D721Med (cell line): Measurements from ENCODE around the gene APBB3.

ENCODE experiments used
- DNase-seq: peaks from one replicate; pipeline ENCODE4 v3.0.0; 2011; ENCODE audit warnings: low spot score; ENCODE audit not compliant: insufficient read length
- FAIRE-seq: peaks from 2 replicates; lab custom pipeline; 2011; peaks lifted over from hg19 to GRCh38; lab: Jason Lieb, UNC
- TF ChIP-seq, protein P1 (sequence below): IDR thresholded peaks from 2 replicates; pipeline ENCODE4 v1.5.1; 2012; ENCODE audit warnings: mild to moderate bottlenecking, control low read depth; ENCODE audit not compliant: insufficient read depth; ENCODE audit errors: missing control alignments

Gene APBB3

DNA sequence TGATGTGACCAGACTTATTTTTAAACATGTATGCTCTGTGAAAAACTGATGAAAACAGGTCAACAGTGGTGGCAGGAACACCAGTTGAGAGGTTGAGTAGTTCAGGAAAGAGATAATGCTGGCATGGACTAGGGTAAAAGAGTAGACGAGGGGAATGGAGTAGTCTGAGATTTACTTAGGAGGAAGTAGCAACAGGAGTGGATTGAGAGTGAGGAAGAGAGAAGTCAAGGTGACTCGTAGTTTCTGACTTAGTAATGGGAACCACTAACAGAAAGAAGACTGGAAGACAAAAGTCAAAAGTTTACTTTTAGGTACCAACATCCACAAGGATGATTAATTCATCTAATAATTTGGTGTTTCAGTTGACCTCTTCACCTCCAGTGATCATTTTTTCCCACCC is 10.7 kb downstream of the APBB3 start:
- TF ChIP-seq, protein P1, sequence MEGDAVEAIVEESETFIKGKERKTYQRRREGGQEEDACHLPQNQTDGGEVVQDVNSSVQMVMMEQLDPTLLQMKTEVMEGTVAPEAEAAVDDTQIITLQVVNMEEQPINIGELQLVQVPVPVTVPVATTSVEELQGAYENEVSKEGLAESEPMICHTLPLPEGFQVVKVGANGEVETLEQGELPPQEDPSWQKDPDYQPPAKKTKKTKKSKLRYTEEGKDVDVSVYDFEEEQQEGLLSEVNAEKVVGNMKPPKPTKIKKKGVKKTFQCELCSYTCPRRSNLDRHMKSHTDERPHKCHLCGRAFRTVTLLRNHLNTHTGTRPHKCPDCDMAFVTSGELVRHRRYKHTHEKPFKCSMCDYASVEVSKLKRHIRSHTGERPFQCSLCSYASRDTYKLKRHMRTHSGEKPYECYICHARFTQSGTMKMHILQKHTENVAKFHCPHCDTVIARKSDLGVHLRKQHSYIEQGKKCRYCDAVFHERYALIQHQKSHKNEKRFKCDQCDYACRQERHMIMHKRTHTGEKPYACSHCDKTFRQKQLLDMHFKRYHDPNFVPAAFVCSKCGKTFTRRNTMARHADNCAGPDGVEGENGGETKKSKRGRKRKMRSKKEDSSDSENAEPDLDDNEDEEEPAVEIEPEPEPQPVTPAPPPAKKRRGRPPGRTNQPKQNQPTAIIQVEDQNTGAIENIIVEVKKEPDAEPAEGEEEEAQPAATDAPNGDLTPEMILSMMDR: no peak
- FAIRE-seq (no peak), DNase-seq (no peak)

DNA sequence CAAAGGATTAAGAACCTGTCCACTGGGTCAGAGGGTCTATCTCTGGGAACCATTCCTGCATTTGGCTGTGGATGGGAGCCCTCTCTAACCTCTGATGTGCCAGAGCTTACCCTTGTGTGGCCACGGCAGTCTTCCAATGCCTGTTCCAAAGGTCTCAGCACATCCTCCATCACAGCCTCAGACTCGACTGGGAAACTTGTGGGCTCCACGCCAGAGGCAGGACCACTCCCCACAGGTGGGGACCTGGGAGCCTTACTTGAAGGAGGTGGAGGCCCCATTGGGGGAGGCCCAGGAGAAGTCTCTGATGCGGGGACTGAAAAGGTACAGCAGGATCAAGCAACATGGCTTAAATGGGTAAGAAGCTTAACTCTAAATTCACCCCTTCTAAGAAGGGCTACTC is 12.5 kb downstream of the APBB3 start:
- TF ChIP-seq, protein P1: no peak
- DNase-seq (no peak), FAIRE-seq (no peak)

DNA sequence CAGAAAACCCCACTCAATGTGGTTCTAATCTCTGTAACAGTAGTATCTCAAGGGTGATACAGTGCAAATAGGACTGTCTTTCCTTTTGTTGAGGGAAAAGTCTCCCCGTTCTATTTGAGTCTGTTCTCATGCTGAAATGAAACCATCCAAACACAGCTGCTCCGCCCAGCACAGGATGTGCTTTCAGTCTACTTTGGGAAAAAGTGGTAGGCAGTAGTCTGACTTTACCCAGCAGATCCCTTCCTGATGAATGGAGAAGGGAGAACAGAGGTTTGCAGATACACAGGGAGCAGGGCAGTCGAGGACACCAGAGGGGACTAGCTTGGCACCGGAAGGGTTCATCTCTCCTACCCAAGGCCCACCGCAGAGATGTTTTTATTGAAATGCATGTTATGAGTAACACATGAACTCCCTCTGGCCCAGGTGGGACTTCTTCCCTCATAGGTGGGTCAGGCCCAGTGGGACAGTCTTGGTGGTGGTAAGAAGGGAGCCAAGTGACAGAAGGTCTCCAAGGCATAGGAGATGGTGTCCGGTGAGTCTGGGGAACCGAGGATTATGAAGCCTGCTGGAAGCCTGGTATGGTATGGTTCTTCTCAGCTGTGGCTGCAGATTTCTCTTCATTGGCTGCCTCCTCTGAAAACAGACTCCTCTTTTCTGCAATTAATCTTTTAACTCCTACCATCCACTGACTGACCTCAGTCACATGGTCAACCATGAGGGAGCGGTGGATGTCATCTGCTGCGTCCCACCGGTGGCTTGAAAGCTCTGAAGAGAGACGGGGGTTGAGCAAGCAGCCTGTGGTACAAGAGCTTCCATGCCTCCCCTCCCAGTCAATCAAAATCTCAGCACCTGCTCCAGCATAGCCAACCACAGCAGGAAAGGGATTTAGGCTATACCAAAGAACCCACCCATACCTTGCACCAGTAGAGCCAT is 14.0 kb downstream of the APBB3 start:
- FAIRE-seq (no peak), DNase-seq (no peak)
- TF ChIP-seq, protein P1: no peak

DNA sequence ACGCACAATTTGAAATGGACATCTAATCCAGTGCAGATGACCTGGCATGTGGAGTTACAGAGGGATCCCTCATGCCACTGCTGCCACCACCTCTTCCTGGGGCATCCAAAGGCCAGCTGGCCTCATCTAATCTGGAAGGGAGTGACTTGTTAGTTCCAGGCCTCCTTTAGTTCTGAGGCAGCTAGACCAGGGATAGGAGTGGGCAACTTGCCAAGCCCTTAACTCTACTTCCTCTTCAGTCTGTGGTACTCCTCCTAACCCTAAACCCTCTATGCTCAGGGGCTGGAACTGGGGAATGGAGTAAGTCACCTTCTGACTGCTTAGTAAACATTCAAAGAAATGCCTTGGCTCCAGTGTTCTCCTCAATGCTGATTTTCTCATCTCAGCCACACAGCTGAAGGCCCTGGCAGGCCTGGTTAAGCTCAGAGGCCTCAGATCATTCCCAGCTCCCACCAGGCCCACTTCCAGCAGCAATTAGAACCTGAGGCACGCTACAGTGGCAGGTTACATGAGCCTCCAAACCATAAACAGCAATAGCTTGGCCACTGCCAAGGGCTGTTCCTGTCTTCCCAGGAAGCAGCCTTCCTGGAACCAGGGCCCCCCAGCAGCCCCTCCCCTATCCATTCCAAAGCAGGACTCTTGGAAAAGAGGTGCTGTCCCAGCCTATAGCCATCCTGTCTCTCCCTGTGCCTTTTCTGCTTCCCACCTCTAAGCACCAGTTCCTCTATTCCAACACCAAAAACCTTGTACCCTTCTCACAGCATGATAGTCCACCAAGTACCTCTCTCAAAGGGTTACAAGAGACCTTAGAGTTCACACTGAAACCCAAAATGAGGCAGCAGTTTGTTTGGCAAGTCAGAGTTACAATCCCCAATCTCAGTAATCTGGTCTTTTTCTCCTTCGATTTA is 14.9 kb downstream of the APBB3 start:
- DNase-seq (no peak), FAIRE-seq (no peak)
- TF ChIP-seq, protein P1: no peak

DNA sequence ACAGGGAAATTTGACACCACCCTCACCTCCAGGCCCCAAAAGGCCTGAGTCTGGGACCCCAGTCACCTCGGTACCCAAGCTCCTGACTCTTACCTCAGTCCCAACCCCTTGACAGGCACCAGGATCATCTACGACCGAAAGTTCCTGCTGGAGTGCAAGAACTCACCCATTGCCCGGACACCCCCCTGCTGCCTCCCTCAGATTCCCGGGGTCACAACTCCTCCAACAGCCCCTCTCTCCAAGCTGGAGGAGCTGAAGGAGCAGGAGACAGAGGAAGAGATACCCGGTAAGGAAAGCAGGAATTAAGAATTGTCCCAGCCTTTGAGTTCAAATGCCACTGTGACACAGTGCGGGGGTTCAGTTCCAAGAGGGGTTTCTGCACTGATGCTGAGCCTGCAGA is 15.6 kb downstream of the APBB3 start:
- TF ChIP-seq, protein P1: no peak
- no peak for DNase-seq
- no peak for FAIRE-seq

DNA sequence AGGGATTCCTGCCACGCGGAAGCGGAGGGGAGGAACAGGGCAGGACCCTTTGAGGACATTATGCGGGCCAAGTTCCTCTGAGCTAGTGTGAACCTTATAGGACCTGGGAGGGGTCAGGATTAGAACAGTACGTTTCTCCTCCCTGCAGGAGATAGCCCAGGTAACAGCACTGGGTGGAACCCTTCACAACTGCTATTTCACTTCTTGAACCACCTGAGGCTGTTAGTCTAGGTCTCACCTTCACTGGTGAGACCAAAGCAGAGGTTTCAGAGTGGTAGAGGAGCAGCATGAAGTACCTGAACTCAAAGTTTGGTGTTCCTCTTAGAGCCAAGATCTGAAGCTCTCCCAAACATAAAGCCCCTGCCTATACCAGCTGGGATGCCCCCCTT is 16.1 kb downstream of the APBB3 start:
- DNase-seq (no peak), FAIRE-seq (no peak)
- TF ChIP-seq, protein P1: no peak
